ENCODE measurements around the gene SBNO2. TPM values are rescaled to one million over a fixed set of nuclear protein-coding genes. Genes with fewer than 3 reads are reported as not detected.
A peak's percentile ranks its signal among the peaks of the same experiment; 100 is the strongest.

The SBNO2 gene
- total RNA-seq, 4 donors from 2014 or later, result 14.9 to 67.2 (median 20.9) TPM

- peak overlapping the region in 3 of 4 donors; percentile 61 to 66 (median 65) for H3K27ac ChIP-seq
- H3K4me3 ChIP-seq, result no peak overlapping the region
- WGBS, 2 donors (ENCODE audit: low coverage in 1 of 2), result 61 to 65% methylated on average over 3 to 19 of the region's 27 CpGs
- H3K9me3 ChIP-seq, result no peaks in the 10 kb centered on the region
- peaks cover 0 to 45% (median 18%) of the 10 kb centered on the region in 3 donors for H3K4me1 ChIP-seq
- peaks cover 17% of the 10 kb centered on the region for H3K27me3 ChIP-seq
- ATAC-seq, result peak; percentile 69
- TF ChIP-seq CTCF (IDR thresholded peaks at IDR 0.05), result no peak
- TF ChIP-seq POLR2AphosphoS5 (IDR thresholded peaks at IDR 0.05), result no peak
- TF ChIP-seq POLR2A (IDR thresholded peaks at IDR 0.05), result no peak
- TF ChIP-seq EP300 (IDR thresholded peaks at IDR 0.05), result no peak
- H3K36me3 ChIP-seq, result peaks cover 0 to 74% of the 10 kb centered on the region in 2 donors
Measured at GRCh38 chr19:1087813-1088415, 86.2 kb downstream of the SBNO2 start.

- H3K9me3 ChIP-seq, result no peaks in the 10 kb centered on the region
- TF ChIP-seq EP300 (IDR thresholded peaks at IDR 0.05) (no peak), POLR2A (IDR thresholded peaks at IDR 0.05) (no peak), POLR2AphosphoS5 (IDR thresholded peaks at IDR 0.05) (no peak), CTCF (IDR thresholded peaks at IDR 0.05) (no peak)
- H3K27me3 ChIP-seq, result peaks cover 30% of the 10 kb centered on the region
- peaks cover 0 to 50% (median 24%) of the 10 kb centered on the region in 3 donors for H3K4me1 ChIP-seq
- peak overlapping the region in 2 of 4 donors; percentile 11 to 65 for H3K27ac ChIP-seq
- no peak overlapping the region for H3K4me3 ChIP-seq
- ATAC-seq, result no peak
- 80 to 94% methylated on average over 9 to 19 of the region's 21 CpGs for WGBS, 2 donors (ENCODE audit: low coverage in 1 of 2)
- H3K36me3 ChIP-seq, result peaks cover 0 to 61% of the 10 kb centered on the region in 2 donors
Measured at GRCh38 chr19:1086613-1087012, 87.5 kb downstream of the SBNO2 start.

GRCh38 chr19:1085676-1086442, 88.2 kb downstream of the SBNO2 start:
- TF ChIP-seq POLR2AphosphoS5 (IDR thresholded peaks at IDR 0.05) (no peak), POLR2A (IDR thresholded peaks at IDR 0.05) (no peak), CTCF (IDR thresholded peaks at IDR 0.05) (no peak), EP300 (IDR thresholded peaks at IDR 0.05) (no peak)
- Histone ChIP-seq H3K4me3 (no peak overlapping the region), H3K27ac (no peak overlapping the region), H3K4me1 (peaks cover 0 to 55% (median 24%) of the 10 kb centered on the region in 3 donors), H3K9me3 (no peaks in the 10 kb centered on the region), H3K36me3 (peaks cover 0 to 53% of the 10 kb centered on the region in 2 donors), H3K27me3 (peaks cover 34% of the 10 kb centered on the region)
- 46 to 64% methylated on average over 5 to 6 of the region's 38 CpGs for WGBS, 2 donors (ENCODE audit: low coverage in 1 of 2)
- no peak for ATAC-seq

- ATAC-seq, result no peak
- Histone ChIP-seq H3K36me3 (peaks cover 0 to 46% of the 10 kb centered on the region in 2 donors), H3K4me3 (no peak overlapping the region), H3K4me1 (peaks cover 0 to 55% (median 24%) of the 10 kb centered on the region in 3 donors), H3K27me3 (peaks cover 34% of the 10 kb centered on the region), H3K9me3 (no peaks in the 10 kb centered on the region), H3K27ac (no peak overlapping the region)
- 37 to 74% methylated on average over 3 to 8 of the region's 8 CpGs for WGBS, 2 donors (ENCODE audit: low coverage in 1 of 2)
- TF ChIP-seq POLR2A (IDR thresholded peaks at IDR 0.05), result no peak
- no peak for TF ChIP-seq EP300 (IDR thresholded peaks at IDR 0.05)
- no peak for TF ChIP-seq CTCF (IDR thresholded peaks at IDR 0.05)
Measured at GRCh38 chr19:1085053-1085658, 88.9 kb downstream of the SBNO2 start.

Data from gastroesophageal sphincter (tissue), 4 donors.